GM18507 (cell line): ENCODE results near the gene TTLL4.
A peak's percentile ranks its signal among the peaks of the same experiment; 100 is the strongest.

Experiments used
- DNase-seq: peaks from one replicate; pipeline ENCODE4 v3.0.0; 2011; ENCODE audit warnings: low read depth; ENCODE audit not compliant: insufficient read length; ENCODE audit errors: extremely low spot score
- FAIRE-seq: peaks from 2 replicates; lab custom pipeline; 2011; peaks lifted over from hg19 to GRCh38; lab: Jason Lieb, UNC

TTLL4 gene

GRCh38 chr2:218780851-218781690 lies 70.4 kb downstream of the TTLL4 start:
- FAIRE-seq (no peak), DNase-seq (no peak)

- DNase-seq (no peak), FAIRE-seq (no peak)
Observed at GRCh38 chr2:218781691-218782527, 71.3 kb downstream of the TTLL4 start, which contains the start of gene CYP27A1. TSS of gene CYP27A1 (plus strand) at chr2:218782147. CDS start at chr2:218782183, 36 bp downstream.

- FAIRE-seq (no peak), DNase-seq (no peak)
Observed at GRCh38 chr2:218782528-218782844, 71.9 kb downstream of the TTLL4 start.

DNA sequence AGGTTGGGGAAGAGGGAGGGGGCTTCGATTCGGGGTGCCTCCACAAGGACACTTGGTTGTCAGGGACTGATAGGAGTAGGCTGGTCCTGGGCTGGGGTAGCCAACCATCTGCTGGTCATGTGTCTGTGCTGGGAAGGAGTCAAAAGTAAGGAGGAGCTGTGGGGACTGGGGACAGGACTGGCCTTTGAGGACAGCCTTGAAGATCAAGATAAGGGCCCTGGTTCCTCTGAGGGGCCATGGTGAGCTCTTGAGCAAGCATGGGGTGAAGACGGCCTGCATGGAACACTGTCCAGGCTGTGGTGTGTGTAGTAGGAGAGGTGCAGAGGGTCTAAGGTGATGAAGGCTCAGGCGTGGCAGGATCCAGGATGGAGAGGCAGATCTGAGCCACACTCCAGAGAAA lies 73.1 kb downstream of the TTLL4 start:
- FAIRE-seq: no peak
- no peak for DNase-seq

- no peak for FAIRE-seq
- no peak for DNase-seq
Observed at GRCh38 chr2:218785103-218785502, 74.5 kb downstream of the TTLL4 start.

DNA sequence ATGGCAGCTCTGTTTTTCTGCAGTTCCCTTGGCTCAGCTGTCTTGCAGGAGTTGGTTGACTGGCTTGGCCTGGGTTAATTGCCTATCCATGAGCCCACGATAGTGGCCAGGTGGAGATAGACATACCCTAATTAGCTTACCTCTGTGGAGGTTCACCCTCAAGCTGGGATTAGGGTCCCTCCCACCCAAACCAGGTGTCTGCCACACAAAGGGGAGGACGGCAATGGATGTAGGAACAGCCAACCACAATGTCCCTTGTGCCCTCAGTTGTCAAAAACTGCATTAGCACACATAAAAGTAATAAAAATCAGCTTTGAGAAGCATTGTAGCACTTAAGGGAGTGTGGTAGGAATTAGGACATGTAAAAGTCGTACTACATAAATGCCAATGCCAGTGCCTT lies 75.5 kb downstream of the TTLL4 start:
- DNase-seq (no peak), FAIRE-seq (no peak)

DNA sequence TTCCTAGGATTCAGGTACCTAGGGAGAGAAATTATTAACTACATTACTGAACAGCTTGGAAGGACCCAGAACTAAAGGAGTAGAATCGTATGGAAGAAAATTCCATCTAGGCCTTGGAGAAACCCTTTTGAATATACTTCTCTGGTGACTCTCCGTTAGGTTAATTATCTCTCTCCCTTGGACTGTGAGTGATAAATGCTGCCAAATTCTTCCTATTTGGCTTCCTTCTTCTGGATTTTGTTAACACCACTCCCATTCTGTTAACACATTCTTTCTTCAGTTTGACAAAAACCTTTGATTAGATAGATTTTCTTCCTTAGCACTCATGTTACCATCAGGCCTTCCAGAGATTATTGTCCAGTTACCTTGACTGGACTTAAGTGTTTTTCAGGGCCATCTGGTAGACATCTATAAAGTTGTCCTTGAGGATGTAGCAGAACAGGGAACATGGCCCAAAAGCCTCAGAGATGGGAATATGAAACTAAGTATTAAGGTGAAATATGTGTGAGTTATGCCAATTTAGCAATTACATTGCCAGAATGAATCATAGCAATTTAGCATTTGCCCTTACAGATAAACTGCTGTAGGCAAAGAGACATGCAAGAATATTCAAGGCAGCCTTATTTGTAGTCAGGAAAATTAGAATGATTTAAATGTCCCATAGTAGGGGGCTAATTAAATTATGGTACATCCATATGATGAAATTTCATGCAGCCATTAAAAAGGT lies 78.1 kb downstream of the TTLL4 start:
- FAIRE-seq (no peak), DNase-seq (no peak)

GRCh38 chr2:218792433-218792832 lies 81.8 kb downstream of the TTLL4 start:
- DNase-seq: no peak
- no peak for FAIRE-seq

- no peak for FAIRE-seq
- DNase-seq: no peak
Observed at GRCh38 chr2:218796691-218797090, 86.1 kb downstream of the TTLL4 start.

GRCh38 chr2:218798767-218799504 lies 88.3 kb downstream of the TTLL4 start:
- no peak for FAIRE-seq

DNA sequence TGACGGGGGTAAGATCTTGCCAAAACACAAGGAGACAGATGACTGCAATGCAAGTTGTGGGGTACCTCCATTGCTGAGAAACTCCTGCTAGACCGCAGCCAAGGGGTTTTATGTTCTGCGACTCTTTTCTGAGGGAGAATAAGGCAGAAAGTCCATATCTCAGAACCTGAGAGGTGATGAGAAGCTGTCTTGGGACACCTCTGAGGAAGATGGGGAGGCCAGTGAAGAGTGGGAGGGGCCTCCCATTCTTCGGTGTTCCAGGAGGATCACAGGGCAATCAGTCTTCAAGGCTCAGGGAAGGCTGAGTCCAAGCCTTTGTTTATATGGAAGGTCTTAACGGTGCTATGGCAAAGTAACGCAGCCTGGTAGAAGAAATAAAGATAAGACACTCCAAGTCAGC lies 89.4 kb downstream of the TTLL4 start:
- FAIRE-seq: no peak
- no peak for DNase-seq

More at GRCh38 chr2:218798767-218799504, 88.3 kb downstream of the TTLL4 start:
- DNase-seq: no peak

DNA sequence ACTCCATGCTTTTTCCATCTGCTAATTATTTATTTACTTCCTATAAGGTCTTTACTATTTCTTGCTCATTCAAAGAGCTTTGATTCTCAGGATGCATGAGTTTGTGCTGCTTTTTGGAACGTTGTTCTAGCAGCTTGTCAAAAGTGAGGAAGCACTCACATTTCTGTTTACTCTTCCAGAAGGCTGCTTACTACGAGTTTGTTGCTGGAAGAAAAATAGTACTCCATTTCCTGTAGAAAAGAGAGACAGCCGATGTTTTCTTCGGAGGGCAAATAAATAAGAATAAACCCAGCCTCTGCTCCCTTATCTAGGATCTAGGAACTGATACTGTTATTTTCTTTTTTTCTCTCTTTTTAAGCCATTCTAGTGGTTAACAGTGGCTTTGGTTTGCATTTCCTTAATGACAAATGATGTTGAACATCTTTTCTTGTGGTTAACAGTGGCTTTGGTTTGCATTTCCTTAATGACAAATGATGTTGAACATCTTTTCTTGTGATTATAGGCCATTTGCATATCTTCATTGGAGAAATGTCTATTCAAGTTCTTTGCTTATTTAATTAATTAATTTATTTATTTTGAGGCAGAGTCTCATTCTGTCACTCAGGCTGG lies 91.9 kb downstream of the TTLL4 start:
- FAIRE-seq: peak; percentile 35
- no peak for DNase-seq

- FAIRE-seq (no peak), DNase-seq (no peak)
Observed at GRCh38 chr2:218804817-218805216, 94.2 kb downstream of the TTLL4 start.
